Lung (tissue), 12 donors: ENCODE measurements around the gene ZBTB2. TPM values are rescaled to one million over a fixed set of nuclear protein-coding genes. Genes with fewer than 3 reads are reported as not detected.

Experiments
- ATAC-seq: fragments of 200-7000 bp; cut with Tn5 transposase; one replicate; pipeline ENCODE4 v1.9.1; 2020; ENCODE audit warnings: moderate number of reproducible peaks; ENCODE audit not compliant: insufficient read depth, low FRiP score
- DNase-seq, 3 donors: peaks; one replicate each; pipeline ENCODE4 v3.0.0-alpha.2; 2013 to 2017
- H3K27ac ChIP-seq, 2 donors: one replicate each; pipeline ENCODE4 v1.5.1; 2013; ENCODE audit warnings: mild to moderate bottlenecking in 2 of 2, moderate library complexity in 2 of 2, control low read depth in 1 of 2, inconsistent platforms in 1 of 2, low read depth in 1 of 2, low read length in 1 of 2
- H3K27me3 ChIP-seq, 3 donors: one replicate each; pipeline ENCODE4 v1.5.1; 2013; ENCODE audit warnings: low read length in 2 of 3; ENCODE audit not compliant: control insufficient read depth in 3 of 3, insufficient read depth in 3 of 3
- H3K36me3 ChIP-seq, 4 donors: one replicate each; pipeline ENCODE4 v1.5.1; 2013; ENCODE audit warnings: low read length in 4 of 4, mild to moderate bottlenecking in 1 of 4, moderate library complexity in 1 of 4; ENCODE audit not compliant: control insufficient read depth in 4 of 4, insufficient read depth in 4 of 4
- H3K4me1 ChIP-seq, 5 donors: one replicate each; pipeline ENCODE4 v1.5.1; 2013; ENCODE audit warnings: low read length in 5 of 5, mild to moderate bottlenecking in 2 of 5, moderate library complexity in 1 of 5; ENCODE audit not compliant: control insufficient read depth in 5 of 5, insufficient read depth in 5 of 5
- H3K4me3 ChIP-seq: one replicate; pipeline ENCODE4 v1.5.1; 2013; ENCODE audit warnings: mild to moderate bottlenecking, control low read depth, moderate library complexity
- H3K9ac ChIP-seq, 2 donors: one replicate each; pipeline ENCODE4 v1.5.1; 2013; ENCODE audit warnings: low read length in 2 of 2, control low read depth in 1 of 2; ENCODE audit not compliant: insufficient read depth in 1 of 2
- H3K9me3 ChIP-seq, 4 donors: one replicate each; pipeline ENCODE4 v1.5.1; 2013; ENCODE audit warnings: low read length in 3 of 4, mild to moderate bottlenecking in 1 of 4, moderate library complexity in 1 of 4; ENCODE audit not compliant: control insufficient read depth in 4 of 4, insufficient read depth in 3 of 4
- WGBS, 2 donors: extraction: QIAGEN DNeasy Blood & Tissue Kit; methylation state at CpG; one replicate each; pipeline ENCODE4 v1.1.7; 2013; 5-methylcytosine and 5-hydroxymethylcytosine counted together
- polyA plus RNA-seq, 2 donors: library from polyadenylated mRNA; stranded (reverse); fragments of 200-250 nt; gene quantifications; one replicate each; pipeline ENCODE4 v1.2.1, GENCODE V29; 2013
- total RNA-seq, 2 donors: library from RNA; depleted of rRNA in 1 of 2; stranded (reverse); fragments of >200 nt in 1 of 2; gene quantifications; one replicate each; pipeline ENCODE4 v1.2.1, GENCODE V29; 2014 to 2021
- TF ChIP-seq, protein P1 (sequence below): IDR thresholded peaks from 2 replicates; pipeline ENCODE4 v1.5.1; 2012; ENCODE audit warnings: mild to moderate bottlenecking; ENCODE audit errors: control extremely low read depth, extremely low read depth
- donor health status: control.
- donor health status: control.
- donor health status: Bipolar disorder and iron deficiency.
- donor health status: healthy.
- donor health status: DM: yes; HTN: yes; CAD: no.

ZBTB2 gene
- total and polyA plus RNA-seq, 4 donors, result 8.1 to 13.9 (median 9.8) TPM

DNA sequence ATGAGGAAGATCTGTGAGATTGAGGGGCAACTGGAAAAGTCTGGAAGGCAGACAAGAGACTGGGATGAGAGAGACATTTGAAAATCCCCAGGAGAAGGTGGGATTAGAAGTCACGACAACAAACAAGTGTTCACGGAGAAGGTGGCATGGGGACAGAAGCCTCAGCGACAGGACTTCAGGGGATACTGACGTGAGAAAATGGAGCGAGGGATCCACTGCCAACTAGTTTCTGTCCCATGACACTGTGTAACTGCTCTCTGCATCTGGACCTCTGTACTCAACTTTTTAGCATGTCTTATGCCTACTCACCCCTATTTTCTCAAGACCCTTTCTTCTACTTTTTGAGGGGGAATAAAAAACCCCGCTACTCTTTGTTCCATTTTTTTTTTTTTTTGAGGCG is 18.3 kb upstream of the ZBTB2 start:
- peaks cover 7 to 29% (median 12%) of the 10 kb centered on the region in 4 donors for H3K36me3 ChIP-seq
- H3K27ac ChIP-seq, result no peak overlapping the region
- DNase-seq (no peak), ATAC-seq (no peak)
- peaks cover 0 to 1% (median 0%) of the 10 kb centered on the region in 5 donors for H3K4me1 ChIP-seq
- no peak overlapping the region for H3K4me3 ChIP-seq
- no peaks in the 10 kb centered on the region for H3K27me3 ChIP-seq
- TF ChIP-seq, protein P1, sequence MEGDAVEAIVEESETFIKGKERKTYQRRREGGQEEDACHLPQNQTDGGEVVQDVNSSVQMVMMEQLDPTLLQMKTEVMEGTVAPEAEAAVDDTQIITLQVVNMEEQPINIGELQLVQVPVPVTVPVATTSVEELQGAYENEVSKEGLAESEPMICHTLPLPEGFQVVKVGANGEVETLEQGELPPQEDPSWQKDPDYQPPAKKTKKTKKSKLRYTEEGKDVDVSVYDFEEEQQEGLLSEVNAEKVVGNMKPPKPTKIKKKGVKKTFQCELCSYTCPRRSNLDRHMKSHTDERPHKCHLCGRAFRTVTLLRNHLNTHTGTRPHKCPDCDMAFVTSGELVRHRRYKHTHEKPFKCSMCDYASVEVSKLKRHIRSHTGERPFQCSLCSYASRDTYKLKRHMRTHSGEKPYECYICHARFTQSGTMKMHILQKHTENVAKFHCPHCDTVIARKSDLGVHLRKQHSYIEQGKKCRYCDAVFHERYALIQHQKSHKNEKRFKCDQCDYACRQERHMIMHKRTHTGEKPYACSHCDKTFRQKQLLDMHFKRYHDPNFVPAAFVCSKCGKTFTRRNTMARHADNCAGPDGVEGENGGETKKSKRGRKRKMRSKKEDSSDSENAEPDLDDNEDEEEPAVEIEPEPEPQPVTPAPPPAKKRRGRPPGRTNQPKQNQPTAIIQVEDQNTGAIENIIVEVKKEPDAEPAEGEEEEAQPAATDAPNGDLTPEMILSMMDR, result no peak
- no peaks in the 10 kb centered on the region for H3K9me3 ChIP-seq
- WGBS, 2 donors, result 95 to 97% methylated on average over 7 of the region's 7 CpGs
- H3K9ac ChIP-seq, result no peak overlapping the region

DNA sequence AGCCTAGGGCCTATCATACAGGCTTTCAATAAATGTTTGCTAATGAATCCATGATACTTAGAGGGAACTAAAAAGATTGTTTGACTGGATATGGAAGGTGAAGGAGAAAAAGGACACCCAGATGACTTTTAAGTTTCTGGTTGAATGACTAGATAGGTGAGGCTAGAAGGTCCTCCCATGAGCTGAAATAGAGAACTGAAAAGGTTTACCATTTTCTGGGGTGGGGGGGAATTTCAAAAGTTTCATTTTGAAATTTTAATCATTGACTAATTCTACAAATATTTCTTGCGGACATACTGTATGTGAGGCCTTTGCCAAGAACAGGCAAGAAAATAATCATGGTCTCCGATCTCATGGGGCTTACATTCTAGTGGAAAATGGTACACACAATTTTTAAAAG is 17.9 kb upstream of the ZBTB2 start:
- ATAC-seq, result no peak
- WGBS, 2 donors, result 91 to 94% methylated on average over 2 of the region's 2 CpGs
- DNase-seq, result no peak
- TF ChIP-seq, protein P1, result no peak
- H3K9me3 ChIP-seq, result no peaks in the 10 kb centered on the region
- no peak overlapping the region for H3K4me3 ChIP-seq
- no peak overlapping the region for H3K9ac ChIP-seq
- H3K27ac ChIP-seq, result no peak overlapping the region
- H3K36me3 ChIP-seq, result peaks cover 8 to 25% (median 10%) of the 10 kb centered on the region in 4 donors
- H3K4me1 ChIP-seq, result peaks cover 0 to 1% (median 0%) of the 10 kb centered on the region in 5 donors
- no peaks in the 10 kb centered on the region for H3K27me3 ChIP-seq

DNA sequence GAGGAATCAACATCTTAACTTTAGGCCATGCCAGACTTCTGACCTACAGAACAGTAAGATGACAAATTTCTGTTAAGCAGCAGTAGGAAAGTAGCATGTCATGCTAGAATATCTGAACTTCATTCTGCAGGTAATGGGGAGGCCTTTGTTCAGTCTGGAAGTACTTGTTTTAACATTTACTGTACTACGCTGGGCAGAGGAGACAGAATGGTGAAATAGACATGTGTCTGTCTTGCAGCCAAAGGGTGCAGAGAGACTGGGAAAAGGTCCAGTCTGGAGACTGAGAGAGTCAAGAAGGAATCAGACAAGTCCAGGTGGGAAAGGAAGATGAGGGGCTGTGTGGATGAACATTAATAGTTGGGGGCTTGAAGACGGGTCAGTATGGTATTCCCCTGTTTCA is 17.5 kb upstream of the ZBTB2 start:
- no peaks in the 10 kb centered on the region for H3K27me3 ChIP-seq
- ATAC-seq (no peak), DNase-seq (no peak)
- no peak overlapping the region for H3K9ac ChIP-seq
- peaks cover 8 to 23% (median 10%) of the 10 kb centered on the region in 4 donors for H3K36me3 ChIP-seq
- WGBS, 2 donors, result 88 to 91% methylated on average over 2 of the region's 2 CpGs
- H3K27ac ChIP-seq, result no peak overlapping the region
- H3K4me1 ChIP-seq, result peaks cover 0 to 1% (median 0%) of the 10 kb centered on the region in 5 donors
- no peak overlapping the region for H3K4me3 ChIP-seq
- TF ChIP-seq, protein P1, result no peak
- H3K9me3 ChIP-seq, result no peaks in the 10 kb centered on the region

DNA sequence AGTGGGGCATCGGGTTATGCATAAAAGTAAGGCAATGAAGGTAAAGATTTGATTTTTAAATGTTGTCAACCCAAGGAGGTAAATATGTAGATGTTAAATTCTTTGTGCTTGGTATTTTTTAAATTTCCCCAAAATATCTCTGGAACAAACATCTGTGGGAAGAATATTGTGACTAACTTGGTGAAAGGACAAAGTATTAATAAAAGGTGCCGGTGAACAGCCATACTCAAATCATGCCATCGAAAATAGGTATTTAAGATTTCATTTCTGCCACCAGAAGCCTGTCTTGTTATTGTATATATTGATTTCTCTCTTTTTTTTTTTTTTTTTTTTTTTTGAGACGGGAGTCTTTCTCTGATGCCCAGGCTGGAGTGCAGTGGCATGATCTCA is 12.6 kb upstream of the ZBTB2 start:
- H3K27ac ChIP-seq, result no peak overlapping the region
- ATAC-seq (no peak), DNase-seq (no peak)
- H3K9ac ChIP-seq, result no peak overlapping the region
- peaks cover 4 to 11% (median 10%) of the 10 kb centered on the region in 4 donors for H3K36me3 ChIP-seq
- H3K4me1 ChIP-seq, result peaks cover 0 to 2% (median 0%) of the 10 kb centered on the region in 5 donors
- WGBS, 2 donors, result 87 to 89% methylated on average over 4 of the region's 4 CpGs
- H3K4me3 ChIP-seq, result no peak overlapping the region
- no peaks in the 10 kb centered on the region for H3K27me3 ChIP-seq
- no peaks in the 10 kb centered on the region for H3K9me3 ChIP-seq
- TF ChIP-seq, protein P1, result no peak
